Measurements from ENCODE around the gene AIFM2.

Gene AIFM2

DNA sequence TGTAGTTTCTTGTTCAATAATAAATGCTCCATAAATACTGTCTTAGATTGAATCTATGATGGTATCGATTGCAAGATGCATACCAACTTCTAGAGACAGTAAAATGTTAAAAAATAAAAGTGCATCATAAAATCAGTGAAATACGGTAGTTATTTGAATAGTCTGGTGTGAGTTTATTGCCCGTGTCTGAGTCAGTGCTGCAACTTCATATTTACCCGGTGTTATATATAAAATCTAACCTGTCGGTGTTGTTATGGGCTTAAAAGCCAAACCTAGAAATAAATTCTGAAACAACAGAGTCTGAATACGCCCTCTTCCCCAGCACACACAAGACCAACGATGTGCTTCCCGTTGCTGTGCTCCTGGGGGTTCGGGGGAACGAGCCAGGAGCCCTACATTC is 63.7 kb downstream of the AIFM2 start:
- no peak for TF ChIP-seq JUND (IDR thresholded peaks at IDR 0.05; ENCODE audit: low read depth)
- in situ Hi-C loops (cut with HindIII; ENCODE audit: low pct_unique_long_range_greater_than_20kb, low sequenced_read_pairs): no loop called here

DNA sequence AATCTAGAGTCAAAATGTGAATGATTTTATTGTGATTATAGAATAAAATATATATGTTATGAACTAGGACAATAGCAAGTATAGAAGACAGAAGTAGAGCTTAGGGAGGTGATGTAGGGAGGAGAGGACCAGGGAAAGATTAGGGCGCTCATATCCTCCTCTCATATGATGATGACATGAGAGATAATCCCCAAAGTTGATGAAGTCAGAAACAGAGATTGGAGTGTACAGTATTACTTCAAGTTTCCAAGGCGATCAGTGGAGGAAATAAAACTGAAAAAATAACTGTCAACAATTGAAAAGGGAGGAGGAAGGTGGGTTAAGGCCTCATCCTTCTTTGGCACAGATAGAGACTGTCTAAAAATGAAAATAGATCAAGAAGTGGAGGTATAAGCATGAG is 65.0 kb downstream of the AIFM2 start:
- in situ Hi-C loops (cut with HindIII; ENCODE audit: low pct_unique_long_range_greater_than_20kb, low sequenced_read_pairs): no loop called here
- no peak for TF ChIP-seq JUND (IDR thresholded peaks at IDR 0.05; ENCODE audit: low read depth)

More for the DNA sequence above, 63.7 kb downstream of the AIFM2 start:
- no peak for DNase-seq (ENCODE audit: low read depth in 1 of 2, low spot score in 1 of 2)

DNA sequence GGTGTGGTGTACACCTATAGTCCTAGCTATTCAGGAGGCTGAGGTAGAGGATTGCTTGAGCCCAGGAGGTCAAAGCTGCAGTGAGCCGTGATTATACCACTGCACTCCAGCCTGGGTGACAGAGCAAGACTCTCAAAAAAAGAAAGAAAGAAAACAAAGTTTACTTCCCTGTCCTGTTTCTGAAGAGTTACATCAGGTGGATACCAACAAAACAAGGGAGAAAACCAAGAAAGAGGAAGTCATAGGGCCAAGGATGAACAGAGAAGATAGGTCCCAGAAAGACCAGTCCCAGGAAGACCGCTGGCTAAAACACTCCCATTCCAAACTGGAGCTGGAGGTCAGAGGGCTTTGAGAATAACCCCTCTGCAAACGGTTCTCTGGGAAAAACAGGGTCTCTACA is 66.4 kb downstream of the AIFM2 start:
- in situ Hi-C loops (cut with HindIII; ENCODE audit: low pct_unique_long_range_greater_than_20kb, low sequenced_read_pairs): no loop called here
- DNase-seq (ENCODE audit: low read depth in 1 of 2, low spot score in 1 of 2): no peak
- no peak for TF ChIP-seq JUND (IDR thresholded peaks at IDR 0.05; ENCODE audit: low read depth)

More for the DNA sequence above, 65.0 kb downstream of the AIFM2 start:
- no peak for DNase-seq (ENCODE audit: low read depth in 1 of 2, low spot score in 1 of 2)

DNA sequence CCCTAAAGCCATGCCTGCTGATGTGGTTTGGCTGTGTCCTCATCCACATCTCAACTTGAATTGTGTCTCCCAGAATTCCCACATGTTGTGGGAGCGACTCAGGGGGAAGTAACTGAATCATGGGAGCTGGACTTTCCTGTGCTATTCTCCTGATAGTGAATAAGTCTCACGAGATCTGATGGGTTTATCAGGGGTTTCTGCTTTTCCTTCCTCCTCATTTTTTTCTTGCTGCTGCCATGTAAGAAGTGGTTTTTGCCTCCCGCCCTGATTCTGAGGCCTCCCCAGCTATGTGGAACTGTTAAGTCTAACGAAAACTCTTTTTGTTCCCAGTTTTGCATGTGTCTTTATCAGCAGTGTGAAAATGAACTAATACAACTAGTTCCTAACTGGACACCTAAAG is 68.1 kb downstream of the AIFM2 start:
- in situ Hi-C loops (cut with HindIII; ENCODE audit: low pct_unique_long_range_greater_than_20kb, low sequenced_read_pairs): no loop called here
- TF ChIP-seq JUND (IDR thresholded peaks at IDR 0.05; ENCODE audit: low read depth): no peak

DNA sequence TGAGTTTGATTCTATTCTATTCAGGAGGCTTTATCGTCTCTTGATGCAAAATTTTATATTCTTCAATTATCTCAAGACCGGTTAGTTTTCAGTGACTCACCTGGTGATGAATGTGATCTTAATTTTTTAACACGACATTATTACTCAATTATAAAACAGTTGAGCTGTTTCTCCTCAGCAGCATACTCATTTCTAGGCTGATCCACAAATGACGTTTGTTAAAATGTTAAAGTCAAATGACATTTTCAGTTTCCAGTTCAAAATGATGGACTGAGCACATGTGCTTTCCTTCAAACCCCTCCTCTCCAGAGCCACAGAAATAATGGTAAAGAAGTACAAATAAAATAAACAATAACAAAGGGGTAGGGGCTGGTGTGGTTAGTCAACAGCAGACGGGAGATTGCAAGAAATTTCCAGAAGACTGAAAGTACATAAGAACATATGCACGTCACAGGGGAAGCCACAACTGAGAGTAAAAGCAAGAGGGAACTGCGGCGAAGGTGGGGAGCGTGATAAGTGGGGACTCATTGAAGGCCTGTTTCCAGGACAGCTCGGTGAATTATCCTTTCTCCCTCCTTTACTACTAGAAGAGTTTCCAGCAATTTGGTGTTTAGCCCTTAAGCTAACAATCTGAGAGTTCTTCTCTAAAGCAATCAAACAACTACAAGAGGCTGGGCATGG is 69.1 kb downstream of the AIFM2 start:
- no peak for TF ChIP-seq JUND (IDR thresholded peaks at IDR 0.05; ENCODE audit: low read depth)
- no peak for DNase-seq (ENCODE audit: low read depth in 1 of 2, low spot score in 1 of 2)
- in situ Hi-C loops (cut with HindIII; ENCODE audit: low pct_unique_long_range_greater_than_20kb, low sequenced_read_pairs): no loop called here

More for the DNA sequence above, 68.1 kb downstream of the AIFM2 start:
- DNase-seq (ENCODE audit: low read depth in 1 of 2, low spot score in 1 of 2): no peak

Data from T47D (cell line).